NCI-H82 treated with DMSO at 0.1 percent for 48 hours (cell line): ENCODE measurements around the gene CD164L2.
A peak's percentile ranks its signal among the peaks of the same experiment; 100 is the strongest.
"Not testable (repeated sequence)": the region's sequence is repeated elsewhere in the genome, so short reads cannot be mapped to it uniquely, and the experiment has no call there.

Source experiments
- DNase-seq: peaks from one replicate; lab custom pipeline; 2025; ENCODE audit not compliant: unreplicated experiment; lab: John Stamatoyannopoulos, UW

The CD164L2 gene

GRCh38 chr1:27383039-27383605, at the start of gene CD164L2:
CD164L2 (minus strand) TSS chr1:27383333; CDS start chr1:27383239, 94 bp downstream.
- no peak for DNase-seq

DNA sequence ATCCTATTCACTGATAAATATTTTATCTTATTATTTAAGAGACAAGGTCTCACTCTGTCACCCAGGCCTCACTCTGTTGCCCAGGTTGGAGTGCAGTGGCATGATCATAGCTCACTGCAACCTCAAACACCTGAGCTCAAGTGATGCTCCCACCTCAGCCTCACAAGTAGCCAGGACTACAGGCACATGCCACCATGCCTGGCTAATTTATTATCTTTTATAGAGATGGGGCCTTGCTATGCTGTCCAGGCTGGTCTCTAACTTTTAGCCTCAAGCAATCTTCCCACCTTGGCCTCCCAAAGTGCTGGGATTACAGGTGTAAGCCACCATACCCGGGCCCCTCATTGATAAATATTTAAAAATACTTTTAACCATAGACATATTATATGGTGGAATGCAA, 49.6 kb upstream of the CD164L2 start:
- DNase-seq = not testable (repeated sequence)

- no peak for DNase-seq
Observed at GRCh38 chr1:27431601-27431940, 48.4 kb upstream of the CD164L2 start.

GRCh38 chr1:27430903-27431600, 47.9 kb upstream of the CD164L2 start:
- no peak for DNase-seq

DNA sequence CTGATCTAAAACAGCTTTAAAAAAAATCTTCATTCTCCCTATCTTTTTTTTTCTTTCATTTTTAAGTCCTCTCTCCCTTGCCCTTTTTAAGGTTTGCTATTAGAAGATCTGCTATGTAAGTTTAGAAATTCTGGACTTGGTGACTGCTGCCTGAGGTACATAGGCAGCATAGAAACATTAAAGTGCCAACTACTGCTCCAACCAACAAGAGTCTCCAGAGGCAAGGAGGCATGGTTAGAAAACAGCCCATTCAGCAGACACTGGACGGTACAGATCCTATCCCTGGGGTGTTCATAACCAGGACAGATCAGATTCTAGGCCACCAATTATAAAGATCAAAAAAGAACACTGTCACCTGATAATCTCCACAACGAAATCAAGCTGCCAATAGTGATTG, 45.9 kb upstream of the CD164L2 start:
- no peak for DNase-seq

- DNase-seq = no peak
Observed at GRCh38 chr1:27428316-27429028, 45.3 kb upstream of the CD164L2 start.

DNA sequence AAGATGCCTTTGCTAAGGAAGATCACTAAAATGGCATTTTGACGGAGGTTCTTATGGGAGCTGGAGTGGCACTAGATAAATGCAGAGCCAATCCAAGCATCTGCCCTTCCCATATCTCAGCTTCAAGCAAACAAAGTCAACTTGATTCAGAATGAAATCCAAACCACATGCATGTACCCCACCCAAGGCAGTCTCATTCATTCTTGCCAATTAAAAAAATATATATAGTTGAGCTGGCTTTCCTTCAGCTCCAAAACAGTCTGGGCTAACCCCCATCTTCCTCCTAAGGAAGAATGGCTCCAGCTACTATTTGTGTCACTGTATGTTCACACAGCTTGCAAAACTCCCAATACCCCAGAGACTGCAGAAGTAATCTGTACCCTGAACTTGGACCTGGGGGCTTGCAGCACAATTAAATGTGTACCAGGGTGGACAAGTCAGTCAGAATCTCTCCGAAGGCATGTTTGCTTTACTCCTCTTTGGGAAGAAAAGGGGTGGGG, 44.7 kb upstream of the CD164L2 start:
- DNase-seq = no peak

DNA sequence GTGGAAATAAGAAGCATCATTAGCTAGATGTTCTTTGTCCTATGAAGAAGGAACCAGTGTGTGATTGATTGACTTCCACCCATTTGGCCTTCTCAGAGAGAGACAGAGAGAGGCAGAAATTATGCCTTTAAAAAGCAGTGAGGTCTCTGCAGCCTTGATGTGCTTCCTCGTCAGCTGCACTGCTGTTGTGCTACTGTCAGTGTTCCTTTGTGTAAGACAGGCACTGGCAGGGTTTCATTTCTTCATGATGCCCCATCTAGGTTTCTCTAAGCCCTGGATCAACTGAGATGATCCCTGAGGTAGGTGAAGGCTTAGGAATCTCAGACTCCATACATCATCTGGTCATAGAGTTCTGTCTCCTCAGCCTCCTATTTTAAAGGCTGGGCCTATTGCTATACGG, 44.2 kb upstream of the CD164L2 start:
- DNase-seq = no peak

DNA sequence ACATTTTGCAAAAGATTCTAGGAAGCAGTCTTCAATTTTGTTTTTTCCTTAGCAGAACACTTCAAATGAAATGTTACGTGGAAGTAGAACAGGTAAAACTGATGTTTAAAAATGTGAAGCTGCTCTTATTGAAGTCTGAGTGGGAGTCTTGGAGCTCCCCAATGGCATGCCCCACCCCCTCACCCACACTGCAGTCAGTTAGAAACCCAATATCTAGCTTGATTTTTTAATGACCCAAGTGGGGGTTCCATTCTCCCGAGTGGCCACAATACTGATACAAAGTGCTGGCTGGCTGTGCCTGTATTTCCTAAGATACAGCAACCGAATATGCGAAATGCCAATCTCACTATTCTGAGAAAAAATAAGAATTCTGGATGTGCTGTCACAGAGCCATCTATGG, 40.6 kb upstream of the CD164L2 start:
- DNase-seq = no peak

- DNase-seq = no peak
Observed at GRCh38 chr1:27418326-27419185, 35.4 kb upstream of the CD164L2 start.

GRCh38 chr1:27417713-27418112, 34.6 kb upstream of the CD164L2 start:
- no peak for DNase-seq

- peak; percentile 79 for DNase-seq
Observed at GRCh38 chr1:27416387-27417111, 33.4 kb upstream of the CD164L2 start.

- DNase-seq = no peak
Observed at GRCh38 chr1:27414091-27414490, 31.0 kb upstream of the CD164L2 start.

DNA sequence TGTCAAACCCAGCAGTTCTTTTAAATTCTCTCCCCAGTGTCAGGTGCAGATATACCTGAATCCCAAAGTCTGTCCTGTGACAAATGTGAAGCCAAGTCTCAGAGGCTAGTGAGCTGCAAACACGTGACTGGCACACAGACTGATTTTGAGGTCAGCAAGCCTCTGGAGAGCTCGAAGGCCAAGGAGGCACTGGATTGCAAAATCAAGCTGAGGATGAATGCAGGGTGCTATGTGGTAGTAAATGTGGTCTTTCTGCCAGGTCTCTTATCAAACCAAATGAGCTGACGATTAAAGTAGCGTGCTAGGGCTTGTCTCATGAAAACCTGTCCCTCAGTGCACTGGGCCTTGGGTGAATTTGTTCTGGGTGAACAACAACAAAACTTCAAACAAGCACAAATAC, 29.9 kb upstream of the CD164L2 start:
- no peak for DNase-seq

DNA sequence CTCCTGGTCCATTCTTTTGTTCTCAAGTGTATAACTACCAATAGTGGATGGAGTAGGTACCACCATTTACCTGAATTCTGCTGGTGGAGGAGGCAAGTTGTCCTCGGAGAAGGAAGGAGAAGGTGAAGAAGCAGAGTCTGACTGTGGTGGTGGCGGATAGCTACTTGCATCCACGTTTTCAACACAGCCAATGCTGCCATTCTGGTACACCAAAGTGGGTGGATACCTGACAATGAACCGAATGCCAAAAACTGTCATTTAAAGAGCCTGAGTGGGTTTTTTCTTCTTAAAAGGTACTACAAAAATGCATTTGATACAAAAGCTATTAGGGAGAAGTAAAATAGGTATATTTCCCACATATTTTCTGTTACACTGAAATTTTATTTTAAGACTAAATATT, 29.4 kb upstream of the CD164L2 start:
- DNase-seq = no peak

GRCh38 chr1:27410709-27411108, 27.6 kb upstream of the CD164L2 start:
- DNase-seq = peak; percentile 53

DNA sequence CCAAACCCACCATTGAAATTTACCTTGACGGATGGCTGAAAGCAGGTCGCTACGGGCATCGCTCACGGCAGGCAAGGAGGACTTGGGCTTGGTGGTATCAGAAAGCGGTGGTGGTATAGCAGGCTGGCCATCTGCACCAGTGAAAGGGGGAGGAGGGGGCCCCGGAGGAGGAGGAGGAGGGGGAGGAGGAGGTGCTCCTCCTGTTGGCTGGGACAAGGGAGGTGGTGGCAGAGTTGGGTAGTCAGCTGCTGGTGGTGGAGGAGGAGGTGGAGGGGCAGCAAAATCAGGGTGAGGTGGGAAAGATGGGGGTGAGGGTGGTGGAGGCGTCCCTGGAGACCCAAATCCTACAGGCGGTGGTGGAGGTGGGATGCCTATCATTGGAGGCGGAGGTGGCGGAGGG, 26.5 kb upstream of the CD164L2 start:
- DNase-seq = no peak

DNA sequence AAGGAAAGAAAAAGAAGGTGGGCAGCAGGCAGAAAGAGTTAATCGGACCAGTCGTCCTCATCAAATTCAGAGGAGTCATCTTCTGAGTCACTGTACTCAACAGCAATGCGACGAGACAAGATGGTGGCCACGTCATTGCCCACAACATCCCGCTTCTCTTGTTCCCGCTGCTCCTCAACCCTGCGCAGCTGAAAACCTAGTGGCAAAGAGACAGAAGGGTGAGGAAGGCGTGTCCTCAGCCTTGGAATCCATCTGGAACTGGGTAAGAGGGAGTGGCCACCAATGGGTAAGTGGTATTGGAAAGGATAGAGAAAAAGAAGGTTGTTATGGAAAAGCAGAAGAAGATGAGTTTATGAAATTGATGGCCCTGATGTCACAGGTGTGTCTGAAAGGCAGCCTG, 25.0 kb upstream of the CD164L2 start:
- no peak for DNase-seq

- not testable (repeated sequence) for DNase-seq
Observed at GRCh38 chr1:27406791-27407190, 23.7 kb upstream of the CD164L2 start.

- no peak for DNase-seq
Observed at GRCh38 chr1:27406362-27406680, 23.2 kb upstream of the CD164L2 start.
